ENCODE measurements around the gene SEMA5B.

SEMA5B gene

GRCh38 chr3:122975924-122976293 lies 51.7 kb downstream of the SEMA5B start:
- CTCF ChIA-PET: interaction anchor here (2.3 kb wide), 1 partner anchor 13 kb away, joined by 8 read pairs; no protein-coding TSS in a partner anchor
- no peak for DNase-seq (ENCODE audit: extremely low spot score)
- TF ChIP-seq CTCF (IDR thresholded peaks at IDR 0.05; ENCODE audit: control extremely low read depth, extremely low read depth, low read depth, missing control alignments): no peak
- POLR2A ChIA-PET: no interaction called here

GRCh38 chr3:122975163-122975923 lies 52.2 kb downstream of the SEMA5B start:
- DNase-seq (ENCODE audit: extremely low spot score): peak; percentile 39
- ChIA-PET CTCF (interaction anchor here (2.3 kb wide), 1 partner anchor 13 kb away, joined by 8 read pairs; no protein-coding TSS in a partner anchor), POLR2A (no interaction called here)
- no peak for TF ChIP-seq CTCF (IDR thresholded peaks at IDR 0.05; ENCODE audit: control extremely low read depth, extremely low read depth, low read depth, missing control alignments)

- no peak for DNase-seq (ENCODE audit: extremely low spot score)
- no peak for TF ChIP-seq CTCF (IDR thresholded peaks at IDR 0.05; ENCODE audit: control extremely low read depth, extremely low read depth, low read depth, missing control alignments)
- CTCF ChIA-PET: interaction anchor here (2.3 kb wide), 1 partner anchor 14 kb away, joined by 8 read pairs; no protein-coding TSS in a partner anchor
- POLR2A ChIA-PET: no interaction called here
Observed at GRCh38 chr3:122974764-122975162, 52.8 kb downstream of the SEMA5B start.

- TF ChIP-seq CTCF (IDR thresholded peaks at IDR 0.05; ENCODE audit: control extremely low read depth, extremely low read depth, low read depth, missing control alignments): no peak
- POLR2A ChIA-PET: no interaction called here
- no peak for DNase-seq (ENCODE audit: extremely low spot score)
- CTCF ChIA-PET: interaction anchor here (1.5 to 2.3 kb wide), 2 partner anchors 15 to 32 kb away, joined by 4 to 8 read pairs; no protein-coding TSS in a partner anchor
Observed at GRCh38 chr3:122973893-122974615, 53.5 kb downstream of the SEMA5B start.

- POLR2A ChIA-PET: no interaction called here
- no peak for TF ChIP-seq CTCF (IDR thresholded peaks at IDR 0.05; ENCODE audit: control extremely low read depth, extremely low read depth, low read depth, missing control alignments)
- DNase-seq (ENCODE audit: extremely low spot score): no peak
- CTCF ChIA-PET: interaction anchor here (1.5 kb wide), 1 partner anchor 30 kb away, joined by 4 read pairs; no protein-coding TSS in a partner anchor
Observed at GRCh38 chr3:122972141-122972540, 55.4 kb downstream of the SEMA5B start.

- POLR2A ChIA-PET: no interaction called here
- DNase-seq (ENCODE audit: extremely low spot score): no peak
- no peak for TF ChIP-seq CTCF (IDR thresholded peaks at IDR 0.05; ENCODE audit: control extremely low read depth, extremely low read depth, low read depth, missing control alignments)
- CTCF ChIA-PET: no interaction called here
Observed at GRCh38 chr3:122969585-122970469, 57.7 kb downstream of the SEMA5B start.

Data from GM10248 (cell line).